ENCODE measurements around the gene CDHR3.

Gene CDHR3

DNA sequence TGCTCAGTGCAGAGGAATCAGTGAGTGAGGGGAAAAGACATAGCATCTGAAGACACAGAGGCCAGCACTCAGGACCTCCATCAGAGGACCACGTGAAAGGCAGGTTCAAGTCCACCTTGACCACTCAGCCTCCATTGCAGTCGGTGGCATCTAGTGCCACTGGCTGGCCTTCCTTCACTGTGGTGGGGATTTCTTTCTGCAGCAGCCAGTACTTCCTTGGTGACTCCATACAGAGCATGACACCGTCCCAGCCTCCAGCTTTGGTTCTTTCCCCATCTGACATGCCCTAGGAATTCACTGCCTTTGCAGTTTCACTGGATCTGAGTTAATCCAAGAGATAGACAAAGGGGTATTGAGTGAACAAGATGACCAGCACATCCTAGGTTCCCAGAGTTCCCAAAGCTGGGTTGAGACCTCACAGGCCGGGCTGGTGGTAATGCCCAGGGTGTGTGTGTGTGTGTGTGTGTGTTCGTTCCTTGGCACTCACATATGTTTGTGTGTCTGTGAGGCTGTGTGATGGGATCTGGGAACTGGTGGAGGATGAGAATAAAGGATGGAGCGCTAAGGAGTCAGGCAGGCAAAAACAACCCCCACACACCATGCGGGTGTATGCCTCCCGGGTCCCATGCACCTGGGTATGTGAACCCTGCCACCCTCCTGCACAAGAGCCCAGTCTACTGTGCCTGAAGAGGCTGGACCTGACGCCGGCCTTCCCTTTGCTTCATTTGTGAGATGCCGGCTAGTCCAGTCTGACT is 91.3 kb downstream of the CDHR3 start:
- no peak for DNase-seq

DNA sequence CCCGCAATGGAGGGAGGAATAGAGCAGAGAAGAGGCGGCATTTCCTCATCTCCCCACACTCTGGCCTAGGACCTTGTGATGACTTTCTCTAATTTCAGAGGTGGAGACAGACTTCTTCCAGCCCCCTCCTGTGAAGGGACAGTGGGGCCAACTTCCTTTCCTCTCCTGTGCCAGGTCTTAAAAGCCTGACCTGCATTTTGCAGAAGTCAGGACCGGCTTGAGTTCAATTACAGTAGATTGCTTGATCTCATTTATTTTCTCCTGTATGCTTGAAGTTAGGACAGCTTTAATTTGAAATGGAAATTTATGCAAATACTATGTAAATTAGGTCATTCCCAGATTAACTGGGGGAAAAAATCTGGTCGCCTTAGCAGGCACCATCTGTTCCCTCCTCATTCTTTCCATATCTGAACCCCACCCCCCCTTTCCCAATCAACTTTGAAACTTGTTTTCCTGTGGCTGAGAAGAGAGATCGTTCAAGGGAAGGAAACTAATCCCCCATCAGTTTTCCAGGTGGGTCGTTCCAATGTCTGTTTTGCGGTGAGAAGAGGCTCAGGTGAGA is 92.0 kb downstream of the CDHR3 start:
- DNase-seq = no peak

DNA sequence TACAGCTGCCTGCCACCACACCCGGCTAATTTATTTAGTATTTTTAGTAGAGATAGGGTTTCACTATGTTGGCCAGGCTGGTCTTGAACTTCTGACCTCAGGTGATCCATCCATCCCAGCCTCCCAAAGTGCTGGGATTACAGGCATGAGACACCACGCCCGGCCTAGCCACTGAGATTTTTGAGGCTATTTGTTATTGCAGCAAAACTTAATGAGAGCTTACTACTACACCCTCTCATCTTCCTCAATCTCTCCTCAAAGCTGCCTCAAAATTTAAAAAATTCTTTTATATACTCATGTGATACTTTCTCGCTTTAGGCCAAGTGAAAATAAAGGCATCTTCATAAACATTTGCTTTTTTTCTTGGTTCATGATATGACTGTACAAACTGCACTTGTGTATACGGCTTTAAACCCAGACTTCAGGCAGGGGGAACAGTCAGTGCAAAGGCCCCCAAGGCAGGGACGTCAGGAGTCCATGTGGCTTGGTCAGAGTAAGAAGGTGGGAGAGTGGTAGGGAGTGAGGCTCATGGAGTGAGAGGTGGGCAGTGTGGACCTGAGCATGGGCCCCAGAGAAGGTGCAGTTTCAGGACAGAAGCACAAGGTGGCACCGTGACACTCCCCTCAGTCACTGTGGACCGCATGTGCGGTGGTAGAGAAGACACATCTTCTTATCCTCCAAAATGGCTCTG is 93.6 kb downstream of the CDHR3 start:
- DNase-seq = peak; percentile 52

DNA sequence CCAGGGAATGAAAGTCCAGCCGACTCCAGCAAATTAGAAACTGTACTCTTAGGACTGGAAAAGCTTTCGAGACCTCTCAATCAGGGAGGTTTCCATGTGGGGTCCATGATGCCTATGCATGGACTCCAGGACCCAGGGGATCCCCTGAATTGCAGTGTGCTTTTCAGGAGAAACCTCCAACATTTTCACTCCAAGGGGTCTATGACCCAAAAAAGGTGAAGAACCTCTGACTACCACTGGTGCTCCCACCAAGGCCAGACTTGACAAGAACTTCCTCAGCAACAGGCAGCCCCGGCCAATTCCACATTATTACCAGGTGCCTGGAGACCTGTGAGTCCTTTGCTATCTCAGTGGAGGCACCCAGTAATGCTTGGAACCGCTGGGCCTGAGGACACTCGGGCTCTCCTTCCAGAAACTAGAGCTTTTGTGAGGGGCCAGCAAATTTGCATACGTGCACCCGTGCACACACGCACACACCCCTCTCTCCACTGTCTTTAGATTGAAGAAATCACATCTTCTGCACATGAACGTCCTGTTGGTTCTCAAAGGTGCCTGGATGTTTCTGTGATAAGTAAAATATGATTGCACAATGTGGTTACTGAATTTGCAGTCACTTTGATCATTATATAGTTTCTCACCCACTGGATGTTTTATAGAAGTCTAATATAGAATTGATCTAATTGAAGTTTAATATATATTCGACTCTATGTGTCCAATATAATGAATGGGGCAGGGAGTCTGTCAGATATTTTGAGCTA is 94.3 kb downstream of the CDHR3 start:
- no peak for DNase-seq

GRCh38 chr7:106057962-106058927 is 95.2 kb downstream of the CDHR3 start:
- DNase-seq = no peak

GRCh38 chr7:106058928-106059324 is 95.9 kb downstream of the CDHR3 start:
- no peak for DNase-seq

DNA sequence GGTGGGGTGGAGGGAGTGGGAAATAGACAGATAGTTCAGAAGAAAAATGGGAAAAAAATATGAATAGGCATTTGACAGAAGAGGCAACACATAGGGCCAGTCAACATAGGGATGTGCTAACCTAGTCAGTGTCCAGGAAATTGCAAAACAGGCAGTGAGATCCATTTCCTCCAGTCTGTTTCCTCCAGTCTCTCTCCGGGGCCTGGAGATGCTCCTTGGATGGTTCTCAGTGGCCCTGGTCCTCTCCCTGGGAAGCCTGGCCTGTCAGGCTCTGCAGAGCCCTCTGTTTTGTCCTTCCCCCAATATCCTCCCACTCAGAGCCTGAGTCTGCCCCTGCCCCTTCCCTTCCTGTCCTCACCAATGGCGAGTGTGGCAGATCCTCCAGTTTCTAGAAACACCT is 96.5 kb downstream of the CDHR3 start:
- DNase-seq = peak; percentile 26

GRCh38 chr7:106060394-106060920 is 97.4 kb downstream of the CDHR3 start:
- no peak for DNase-seq

- no peak for DNase-seq
Measured at GRCh38 chr7:106061301-106061979, 98.4 kb downstream of the CDHR3 start.

DNA sequence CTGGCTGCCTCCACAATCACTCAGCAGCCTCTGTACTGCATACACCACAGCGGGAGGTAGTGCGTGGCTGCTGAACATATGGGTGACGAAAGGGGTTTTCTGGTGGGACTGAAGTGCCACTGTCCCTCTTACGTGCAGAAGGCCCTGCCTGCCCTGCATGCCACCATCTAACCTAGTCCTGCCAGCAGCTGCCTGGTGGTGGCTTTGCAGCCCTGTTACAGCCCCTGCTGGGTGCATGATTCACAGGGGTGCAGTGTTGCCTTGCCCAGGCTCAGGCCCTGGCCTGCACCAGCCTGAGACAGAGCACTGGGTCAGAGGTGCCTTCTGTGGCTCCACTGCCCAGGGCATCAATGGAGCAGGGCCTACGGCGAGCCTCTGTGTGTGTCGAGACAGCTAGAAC is 98.9 kb downstream of the CDHR3 start:
- DNase-seq = no peak

DNA sequence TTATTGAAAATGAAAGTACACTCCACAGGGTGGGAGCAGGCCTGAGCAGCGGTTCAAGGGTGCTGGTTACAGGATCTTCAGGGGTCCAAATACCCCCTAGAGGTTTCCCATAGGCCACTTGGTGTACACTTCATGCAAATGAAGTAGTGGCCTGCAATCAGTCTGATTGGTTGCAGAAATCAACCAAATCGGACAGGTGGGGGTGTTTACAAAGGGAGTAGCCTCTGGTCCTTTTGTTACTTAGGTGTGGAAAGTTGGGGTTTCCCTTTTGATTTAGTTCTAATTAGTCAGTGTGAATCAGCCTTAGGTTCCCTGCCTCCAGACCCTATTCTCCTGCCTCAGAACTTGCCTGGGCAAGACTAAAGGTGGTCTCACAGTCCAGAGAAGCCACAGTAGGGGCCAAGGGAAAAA is 99.5 kb downstream of the CDHR3 start:
- DNase-seq = no peak

DNA sequence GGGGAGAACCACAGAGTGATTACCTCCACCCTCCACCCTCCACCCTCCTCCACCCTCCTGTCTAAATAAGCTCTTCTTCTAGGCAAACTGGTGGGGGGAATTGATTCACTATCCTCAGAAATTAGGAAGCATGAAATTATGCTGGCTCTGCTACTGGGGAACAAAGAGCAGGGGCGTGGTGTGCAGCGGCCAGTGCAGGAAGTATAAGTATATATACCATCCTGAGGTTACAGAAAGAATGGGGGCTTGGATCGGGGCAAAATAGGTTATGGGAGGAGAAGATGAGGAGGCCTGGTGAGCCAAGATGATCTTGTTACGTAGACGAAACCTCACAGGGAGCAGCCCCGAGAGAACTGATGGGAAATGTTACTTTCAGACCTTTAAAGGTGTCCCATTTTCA is 100.0 kb downstream of the CDHR3 start:
- DNase-seq = no peak

DNA sequence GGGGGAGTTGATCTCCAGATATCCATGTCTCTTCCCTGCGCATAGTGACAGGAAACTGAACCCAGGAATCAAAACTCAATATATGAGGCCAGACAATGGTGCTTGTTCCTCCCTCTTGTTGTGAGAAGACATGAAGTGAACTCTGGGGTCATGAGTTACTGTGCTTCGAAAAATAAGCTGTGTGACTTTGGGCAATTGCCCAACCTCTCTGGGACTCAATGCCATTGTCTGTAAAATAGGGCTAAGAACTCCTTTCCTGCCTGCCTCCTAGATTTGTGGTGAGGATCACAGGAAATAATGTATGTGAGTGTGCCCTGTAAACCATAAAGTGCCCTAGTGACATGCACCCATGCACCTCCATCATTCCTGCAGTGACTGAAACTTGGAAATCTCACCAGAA is 100.6 kb downstream of the CDHR3 start:
- no peak for DNase-seq

DNA sequence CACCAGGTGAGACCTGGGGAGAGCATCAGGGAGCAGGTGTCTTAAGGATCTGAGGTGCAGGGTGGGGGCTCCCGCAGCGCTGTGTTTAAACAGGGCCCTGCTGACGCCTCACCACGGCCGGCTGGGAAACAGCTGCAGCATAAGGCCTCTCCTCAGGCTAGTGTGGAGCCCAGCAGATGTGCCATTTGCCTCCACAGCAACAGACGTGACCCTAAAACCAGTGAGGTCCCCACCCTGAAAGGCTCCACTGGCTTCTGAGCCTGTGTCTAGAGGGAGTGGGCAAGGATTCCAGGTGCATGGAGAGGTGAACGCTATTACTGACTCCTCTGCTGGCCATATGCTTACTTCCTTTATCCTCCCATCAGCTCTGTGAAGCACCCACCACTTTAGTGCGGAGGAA is 101.3 kb downstream of the CDHR3 start:
- DNase-seq = no peak

DNA sequence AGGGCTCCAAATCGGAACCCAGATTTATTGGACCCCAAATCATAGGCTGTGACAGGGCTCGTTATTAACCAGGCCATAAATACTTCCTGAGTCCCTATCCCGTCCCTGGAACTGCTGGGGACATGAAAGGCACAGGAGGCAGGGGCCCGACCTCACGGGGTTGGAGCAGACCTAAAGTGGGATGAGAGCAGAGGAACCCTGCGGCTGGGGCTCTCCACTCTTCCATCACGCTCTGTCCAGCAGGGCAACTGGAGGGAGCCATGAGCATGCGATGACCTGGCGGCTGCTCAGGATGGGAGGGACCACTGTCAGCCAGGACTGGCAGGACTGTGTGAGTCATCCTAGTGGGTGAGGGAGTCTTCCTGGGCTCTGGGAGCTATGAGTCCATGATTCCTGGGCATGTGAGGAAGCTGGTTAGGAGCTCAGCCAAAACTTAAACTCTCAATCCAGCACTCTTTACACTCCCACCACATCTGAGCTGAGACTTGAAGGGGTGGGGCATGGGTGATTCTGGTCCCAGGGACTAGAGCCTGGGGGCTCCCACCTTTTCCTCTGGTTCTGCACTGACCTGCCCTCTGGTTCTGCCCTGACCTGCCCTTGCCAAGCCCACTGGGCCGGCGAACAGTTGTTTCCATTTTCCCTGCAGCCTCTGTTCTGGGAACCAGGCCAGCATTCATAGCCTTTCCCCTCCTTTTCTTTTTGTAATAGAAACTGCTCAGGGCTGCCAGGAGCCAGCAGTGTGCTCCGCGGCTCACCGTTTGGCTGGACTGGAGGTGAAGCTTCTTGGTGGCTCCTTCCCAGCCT is 101.9 kb downstream of the CDHR3 start:
- peak; percentile 92 for DNase-seq

DNA sequence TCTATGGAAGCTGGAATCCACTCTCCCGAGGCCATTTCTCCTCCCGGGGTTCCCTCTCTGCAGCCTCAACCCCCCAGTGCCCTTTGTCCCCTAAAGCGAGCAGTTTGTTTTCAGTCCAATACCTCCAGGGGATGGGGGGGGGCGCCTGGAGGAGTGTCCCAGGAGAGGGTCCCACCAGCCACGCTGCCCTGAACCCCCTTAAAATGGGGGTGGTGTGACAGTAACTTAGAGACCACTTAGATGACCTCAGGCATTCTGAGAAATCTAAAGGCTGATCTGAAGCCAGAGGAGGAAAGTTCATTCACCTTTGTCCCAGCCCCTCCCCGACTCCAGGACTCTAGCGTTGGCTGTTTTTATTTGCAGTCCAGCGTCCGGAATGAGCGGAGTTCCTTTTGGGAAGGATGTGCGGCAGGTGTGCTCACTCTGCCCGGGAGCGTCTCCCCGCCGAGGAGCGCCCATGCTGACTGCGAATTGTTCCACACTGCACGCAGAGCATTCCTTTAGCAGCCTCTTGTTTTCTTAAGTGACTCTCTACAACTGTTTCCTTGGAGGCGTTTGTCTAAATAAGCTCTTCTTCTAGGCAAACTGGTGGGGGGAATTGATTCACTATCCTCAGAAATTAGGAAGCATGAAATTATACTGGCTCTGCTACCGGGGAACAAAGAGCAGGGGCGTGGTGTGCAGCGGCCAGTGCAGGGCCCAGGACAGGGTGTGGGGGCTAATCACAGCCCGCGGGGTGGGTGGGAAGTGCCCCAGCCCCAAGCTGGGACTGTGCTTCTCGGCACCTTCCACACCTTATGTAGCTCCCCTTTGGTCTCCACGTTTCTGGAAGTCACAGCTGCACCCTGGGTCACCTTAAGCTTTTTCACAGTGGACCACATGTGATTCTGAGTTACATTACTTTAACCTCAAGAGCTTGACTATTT is 102.8 kb downstream of the CDHR3 start:
- DNase-seq = no peak

GRCh38 chr7:106067678-106068077 is 104.6 kb downstream of the CDHR3 start:
- no peak for DNase-seq

DNA sequence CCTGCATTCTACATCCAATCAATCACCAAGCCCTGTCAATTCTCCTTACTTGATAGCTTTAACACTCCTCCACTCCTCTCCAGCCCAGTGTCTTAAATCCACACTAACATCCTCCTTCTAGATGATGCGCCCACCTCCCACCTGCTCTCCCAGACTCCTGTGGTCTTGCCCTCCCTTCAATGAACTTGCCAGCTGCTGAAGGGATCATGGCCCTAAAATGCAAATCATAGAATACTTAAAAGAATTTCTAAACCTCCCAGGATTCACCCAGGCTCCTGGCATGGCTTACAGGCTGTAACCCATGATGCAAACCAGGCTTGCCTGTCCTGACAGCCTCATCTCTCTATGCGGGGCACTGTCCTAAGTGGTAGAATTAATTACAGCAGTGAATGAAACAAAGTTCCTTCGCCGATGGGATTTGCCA is 105.5 kb downstream of the CDHR3 start:
- DNase-seq = no peak

DNA sequence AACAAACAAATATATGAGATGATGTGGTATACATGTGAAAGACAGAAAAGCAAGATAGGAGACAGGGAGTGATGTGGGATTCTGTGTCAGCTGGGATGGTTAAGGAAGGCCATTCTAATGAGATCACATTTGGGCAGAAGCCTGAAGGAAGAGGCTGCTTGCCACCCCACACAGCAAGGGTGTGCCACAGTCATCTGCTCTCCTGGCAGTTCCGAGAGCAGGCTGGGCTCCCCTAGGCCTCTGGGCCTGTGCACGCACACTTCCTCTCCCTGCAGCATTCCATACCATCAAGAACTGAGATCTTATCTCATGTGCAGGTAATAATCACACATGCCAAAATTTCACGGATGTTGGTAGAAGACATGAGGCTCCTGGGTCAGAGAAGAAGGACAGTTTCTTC is 105.9 kb downstream of the CDHR3 start:
- DNase-seq = no peak
